ENCODE measurements around the gene TMCC3. TPM values are rescaled to one million over a fixed set of nuclear protein-coding genes. Genes with fewer than 3 reads are reported as not detected.
"Not testable (repeated sequence)": the region's sequence is repeated elsewhere in the genome, so short reads cannot be mapped to it uniquely, and the experiment has no call there.

The TMCC3 gene
- total RNA-seq, 2 donors from 2014 or later = 2.5 to 4.2 TPM

GRCh38 chr12:94595152-94595551 is 55.2 kb downstream of the TMCC3 start:
- Mint-ChIP-seq H3K9me3 (no peaks in the 10 kb centered on the region), H3K36me3 (ENCODE audit: low read depth) (no peaks in the 10 kb centered on the region)
- H3K4me3 ChIP-seq (ENCODE audit: low read length) = no peak overlapping the region

GRCh38 chr12:94594443-94594825 is 55.9 kb downstream of the TMCC3 start:
- Mint-ChIP-seq H3K27me3 (ENCODE audit: insufficient read depth) (peaks cover 2% of the 10 kb centered on the region), H3K4me1 (peaks cover 19% of the 10 kb centered on the region), H3K27ac (no peak overlapping the region), H3K36me3 (ENCODE audit: low read depth) (no peaks in the 10 kb centered on the region), H3K9me3 (no peaks in the 10 kb centered on the region), H3K4me3 (no peak overlapping the region)
- no peak overlapping the region for H3K9ac ChIP-seq (ENCODE audit: extremely low read depth, low read length, poor library complexity, severe bottlenecking)
- no peaks in the 10 kb centered on the region for H3K27me3 ChIP-seq (ENCODE audit: control insufficient read depth, insufficient read depth, low read length, poor library complexity, severe bottlenecking)
- H3K4me3 ChIP-seq (ENCODE audit: low read length) = no peak overlapping the region
- H3K9me3 ChIP-seq (ENCODE audit: control insufficient read depth, low read length) = no peaks in the 10 kb centered on the region
- TF ChIP-seq CTCF (conservative IDR thresholded peaks at IDR 0.05) = no peak
- no peak overlapping the region for H3K27ac ChIP-seq (ENCODE audit: low read depth, low read length)
- no peak for DNase-seq
- H3K36me3 ChIP-seq (ENCODE audit: control insufficient read depth, insufficient read depth, low read length) = no peaks in the 10 kb centered on the region
- H3K4me1 ChIP-seq (ENCODE audit: control insufficient read depth, insufficient read depth, low read length) = peaks cover 7% of the 10 kb centered on the region
- 67 to 87% methylated on average over 1 to 3 of the region's 3 CpGs for WGBS, 2 experiments (ENCODE audit: insufficient coverage in 1 of 2, insufficient read length in 1 of 2)

More at GRCh38 chr12:94595152-94595551, 55.2 kb downstream of the TMCC3 start:
- Mint-ChIP-seq H3K27ac (no peak overlapping the region), H3K4me3 (no peak overlapping the region), H3K27me3 (ENCODE audit: insufficient read depth) (peaks cover 2% of the 10 kb centered on the region), H3K4me1 (peaks cover 19% of the 10 kb centered on the region)
- Histone ChIP-seq H3K27me3 (ENCODE audit: control insufficient read depth, insufficient read depth, low read length, poor library complexity, severe bottlenecking) (no peaks in the 10 kb centered on the region), H3K36me3 (ENCODE audit: control insufficient read depth, insufficient read depth, low read length) (no peaks in the 10 kb centered on the region), H3K9me3 (ENCODE audit: control insufficient read depth, low read length) (no peaks in the 10 kb centered on the region), H3K9ac (ENCODE audit: extremely low read depth, low read length, poor library complexity, severe bottlenecking) (no peak overlapping the region), H3K4me1 (ENCODE audit: control insufficient read depth, insufficient read depth, low read length) (peaks cover 7% of the 10 kb centered on the region), H3K27ac (ENCODE audit: low read depth, low read length) (no peak overlapping the region)
- TF ChIP-seq CTCF (conservative IDR thresholded peaks at IDR 0.05) = no peak
- 90 to 93% methylated on average over 1 to 3 of the region's 3 CpGs for WGBS, 2 experiments (ENCODE audit: insufficient coverage in 1 of 2, insufficient read length in 1 of 2)
- no peak for DNase-seq

GRCh38 chr12:94593822-94594442 is 56.4 kb downstream of the TMCC3 start:
- Mint-ChIP-seq H3K27me3 (ENCODE audit: insufficient read depth) (peaks cover 2% of the 10 kb centered on the region), H3K36me3 (ENCODE audit: low read depth) (no peaks in the 10 kb centered on the region), H3K4me1 (peaks cover 19% of the 10 kb centered on the region), H3K9me3 (no peaks in the 10 kb centered on the region), H3K4me3 (no peak overlapping the region), H3K27ac (no peak overlapping the region)
- no peak for TF ChIP-seq CTCF (conservative IDR thresholded peaks at IDR 0.05)
- Histone ChIP-seq H3K27me3 (ENCODE audit: control insufficient read depth, insufficient read depth, low read length, poor library complexity, severe bottlenecking) (no peaks in the 10 kb centered on the region), H3K9me3 (ENCODE audit: control insufficient read depth, low read length) (no peaks in the 10 kb centered on the region), H3K36me3 (ENCODE audit: control insufficient read depth, insufficient read depth, low read length) (no peaks in the 10 kb centered on the region), H3K27ac (ENCODE audit: low read depth, low read length) (no peak overlapping the region), H3K9ac (ENCODE audit: extremely low read depth, low read length, poor library complexity, severe bottlenecking) (no peak overlapping the region), H3K4me3 (ENCODE audit: low read length) (no peak overlapping the region), H3K4me1 (ENCODE audit: control insufficient read depth, insufficient read depth, low read length) (peaks cover 7% of the 10 kb centered on the region)
- DNase-seq = no peak
- WGBS, 2 experiments (ENCODE audit: insufficient coverage in 1 of 2, insufficient read length in 1 of 2) = 61 to 100% methylated on average over 1 to 3 of the region's 4 CpGs

GRCh38 chr12:94592723-94593122 is 57.6 kb downstream of the TMCC3 start:
- not testable (repeated sequence) for DNase-seq; H3K4me3 Mint-ChIP-seq; H3K27ac ChIP-seq (ENCODE audit: low read depth, low read length); H3K9ac ChIP-seq (ENCODE audit: extremely low read depth, low read length, poor library complexity, severe bottlenecking); H3K4me3 ChIP-seq (ENCODE audit: low read length); H3K9me3 ChIP-seq (ENCODE audit: control insufficient read depth, low read length); H3K27me3 ChIP-seq (ENCODE audit: control insufficient read depth, insufficient read depth, low read length, poor library complexity, severe bottlenecking); H3K9me3 Mint-ChIP-seq; H3K27ac Mint-ChIP-seq; H3K27me3 Mint-ChIP-seq (ENCODE audit: insufficient read depth); H3K36me3 Mint-ChIP-seq (ENCODE audit: low read depth); H3K36me3 ChIP-seq (ENCODE audit: control insufficient read depth, insufficient read depth, low read length)
- 74 to 78% methylated on average over 7 to 9 of the region's 9 CpGs for WGBS, 2 experiments (ENCODE audit: insufficient coverage in 1 of 2, insufficient read length in 1 of 2)
- peaks cover 26% of the 10 kb centered on the region for H3K4me1 Mint-ChIP-seq
- peaks cover 11% of the 10 kb centered on the region for H3K4me1 ChIP-seq (ENCODE audit: control insufficient read depth, insufficient read depth, low read length)

Measured in endodermal cell (in vitro differentiated cells).